ENCODE results near the gene DNAJB11.

DNAJB11 gene

GRCh38 chr3:186570096-186570940 is at the start of gene DNAJB11:
TSS of gene DNAJB11 (plus strand) at chr3:186570720. CDS start at chr3:186570898, 178 bp downstream.
- no peak for TF ChIP-seq CTCF (conservative IDR thresholded peaks at IDR 0.05; ENCODE audit: control insufficient read depth, insufficient read depth, low read depth, low read length)
- peak within 1 kb of the TSS; percentile 94 for H3K4me3 ChIP-seq (ENCODE audit: control insufficient read depth, low read depth, low read length)
- DNase-seq (ENCODE audit: low read depth) = peak; percentile 100

GRCh38 chr3:186520957-186521842 is 49.3 kb upstream of the DNAJB11 start:
- TF ChIP-seq CTCF (conservative IDR thresholded peaks at IDR 0.05; ENCODE audit: control insufficient read depth, insufficient read depth, low read depth, low read length) = no peak
- no peak for DNase-seq (ENCODE audit: low read depth)
- H3K4me3 ChIP-seq (ENCODE audit: control insufficient read depth, low read depth, low read length) = no peak overlapping the region

GRCh38 chr3:186523022-186523421 is 47.5 kb upstream of the DNAJB11 start:
- no peak for TF ChIP-seq CTCF (conservative IDR thresholded peaks at IDR 0.05; ENCODE audit: control insufficient read depth, insufficient read depth, low read depth, low read length)
- no peak overlapping the region for H3K4me3 ChIP-seq (ENCODE audit: control insufficient read depth, low read depth, low read length)
- no peak for DNase-seq (ENCODE audit: low read depth)

- TF ChIP-seq CTCF (conservative IDR thresholded peaks at IDR 0.05; ENCODE audit: control insufficient read depth, insufficient read depth, low read depth, low read length) = no peak
- no peak overlapping the region for H3K4me3 ChIP-seq (ENCODE audit: control insufficient read depth, low read depth, low read length)
- DNase-seq (ENCODE audit: low read depth) = no peak
These were observed 47.1 kb upstream of the DNAJB11 start for GRCh38 chr3:186523434-186523833.

GRCh38 chr3:186524616-186525015 is 45.9 kb upstream of the DNAJB11 start:
- DNase-seq (ENCODE audit: low read depth) = no peak
- no peak for TF ChIP-seq CTCF (conservative IDR thresholded peaks at IDR 0.05; ENCODE audit: control insufficient read depth, insufficient read depth, low read depth, low read length)
- H3K4me3 ChIP-seq (ENCODE audit: control insufficient read depth, low read depth, low read length) = no peak overlapping the region

- no peak for TF ChIP-seq CTCF (conservative IDR thresholded peaks at IDR 0.05; ENCODE audit: control insufficient read depth, insufficient read depth, low read depth, low read length)
- no peak for DNase-seq (ENCODE audit: low read depth)
- H3K4me3 ChIP-seq (ENCODE audit: control insufficient read depth, low read depth, low read length) = no peak overlapping the region
These were observed 44.9 kb upstream of the DNAJB11 start for GRCh38 chr3:186525369-186526255.
